IMR-90 (cell line): ENCODE results near the gene BASP1.

ENCODE experiments used
- CEBPB ChIP-seq: IDR thresholded peaks from 2 replicates; pipeline ENCODE4 v1.6.1; 2012; ENCODE audit warnings: low read depth, low read length, improper control_type of control experiment
- FOS ChIP-seq: fragments of 150-350 bp; IDR thresholded peaks from 2 replicates; pipeline ENCODE4 v1.6.1; 2016; ENCODE audit warnings: low read depth, low read length
- MAFK ChIP-seq: IDR thresholded peaks from 2 replicates; pipeline ENCODE4 v1.6.1; 2012; ENCODE audit warnings: low read depth, low read length, improper control_type of control experiment
- POLR2A ChIP-seq: IDR thresholded peaks from 2 replicates; pipeline ENCODE4 v1.6.1; 2012; ENCODE audit warnings: mild to moderate bottlenecking, low read depth, low read length
- RAD21 ChIP-seq: IDR thresholded peaks from 2 replicates; pipeline ENCODE4 v1.6.1; 2012; ENCODE audit warnings: low read length, improper control_type of control experiment
- SMC3 ChIP-seq: fragments of 150-350 bp; IDR thresholded peaks from 2 replicates; pipeline ENCODE4 v1.6.1; 2016; ENCODE audit warnings: low read depth, mild to moderate bottlenecking, antibody characterized with exemption, low read length, moderate library complexity
- TF ChIP-seq, protein P1 (sequence below): conservative IDR thresholded peaks from 2 replicates; pipeline ENCODE4 v1.5.1; 2012; ENCODE audit warnings: mild to moderate bottlenecking, low read depth, low read length, improper control_type of control experiment
- TF ChIP-seq, protein P2 (sequence below): fragments of 150-350 bp; IDR thresholded peaks from 2 replicates; pipeline ENCODE4 v1.6.1; 2017; ENCODE audit warnings: mild to moderate bottlenecking, antibody characterized with exemption, low read length, low read depth

DNA sequence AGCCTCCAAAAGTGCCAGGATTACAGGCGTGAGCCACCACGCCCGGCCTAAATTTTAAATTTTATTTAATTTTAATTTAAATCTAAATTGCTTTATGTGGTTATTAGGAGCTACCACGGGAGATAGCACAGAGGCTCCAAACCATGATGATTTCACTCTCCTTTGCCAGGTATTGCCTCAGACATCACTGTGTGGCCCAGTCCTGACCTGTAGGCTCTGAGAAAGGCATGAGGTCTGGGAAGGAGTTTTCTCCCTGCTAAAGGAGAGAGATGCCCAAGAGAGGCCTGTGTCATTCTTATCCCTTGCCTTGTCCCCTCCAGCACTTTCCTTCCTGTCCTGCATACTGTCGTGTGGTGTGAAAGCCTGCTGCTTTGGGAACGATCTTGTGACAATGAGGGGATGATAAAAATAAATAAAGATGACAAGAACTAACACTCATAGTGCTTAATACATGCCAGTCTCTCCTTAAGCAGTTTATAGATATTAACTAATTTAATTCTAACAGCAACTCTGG, 37.0 kb upstream of the BASP1 start:
- TF ChIP-seq MAFK (no peak), CEBPB (0 out of 2 replicates have a peak, but pooled peaks have one; percentile 23), RAD21 (no peak), SMC3 (no peak), POLR2A (no peak), FOS (no peak)
- TF ChIP-seq, protein P1, sequence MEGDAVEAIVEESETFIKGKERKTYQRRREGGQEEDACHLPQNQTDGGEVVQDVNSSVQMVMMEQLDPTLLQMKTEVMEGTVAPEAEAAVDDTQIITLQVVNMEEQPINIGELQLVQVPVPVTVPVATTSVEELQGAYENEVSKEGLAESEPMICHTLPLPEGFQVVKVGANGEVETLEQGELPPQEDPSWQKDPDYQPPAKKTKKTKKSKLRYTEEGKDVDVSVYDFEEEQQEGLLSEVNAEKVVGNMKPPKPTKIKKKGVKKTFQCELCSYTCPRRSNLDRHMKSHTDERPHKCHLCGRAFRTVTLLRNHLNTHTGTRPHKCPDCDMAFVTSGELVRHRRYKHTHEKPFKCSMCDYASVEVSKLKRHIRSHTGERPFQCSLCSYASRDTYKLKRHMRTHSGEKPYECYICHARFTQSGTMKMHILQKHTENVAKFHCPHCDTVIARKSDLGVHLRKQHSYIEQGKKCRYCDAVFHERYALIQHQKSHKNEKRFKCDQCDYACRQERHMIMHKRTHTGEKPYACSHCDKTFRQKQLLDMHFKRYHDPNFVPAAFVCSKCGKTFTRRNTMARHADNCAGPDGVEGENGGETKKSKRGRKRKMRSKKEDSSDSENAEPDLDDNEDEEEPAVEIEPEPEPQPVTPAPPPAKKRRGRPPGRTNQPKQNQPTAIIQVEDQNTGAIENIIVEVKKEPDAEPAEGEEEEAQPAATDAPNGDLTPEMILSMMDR = no peak
- TF ChIP-seq, protein P2, sequence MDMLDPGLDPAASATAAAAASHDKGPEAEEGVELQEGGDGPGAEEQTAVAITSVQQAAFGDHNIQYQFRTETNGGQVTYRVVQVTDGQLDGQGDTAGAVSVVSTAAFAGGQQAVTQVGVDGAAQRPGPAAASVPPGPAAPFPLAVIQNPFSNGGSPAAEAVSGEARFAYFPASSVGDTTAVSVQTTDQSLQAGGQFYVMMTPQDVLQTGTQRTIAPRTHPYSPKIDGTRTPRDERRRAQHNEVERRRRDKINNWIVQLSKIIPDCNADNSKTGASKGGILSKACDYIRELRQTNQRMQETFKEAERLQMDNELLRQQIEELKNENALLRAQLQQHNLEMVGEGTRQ = no peak
